GM12891 (cell line): ENCODE results near the gene SFI1.

ENCODE experiments used
- POLR2A ChIP-seq: IDR thresholded peaks from 2 replicates; pipeline ENCODE4 v1.6.1; 2011; ENCODE audit warnings: low read depth, low read length, control low read depth
- TAF1 ChIP-seq: IDR thresholded peaks from 2 replicates; pipeline ENCODE4 v1.6.1; 2011; ENCODE audit warnings: low read depth, low read length, control low read depth

DNA sequence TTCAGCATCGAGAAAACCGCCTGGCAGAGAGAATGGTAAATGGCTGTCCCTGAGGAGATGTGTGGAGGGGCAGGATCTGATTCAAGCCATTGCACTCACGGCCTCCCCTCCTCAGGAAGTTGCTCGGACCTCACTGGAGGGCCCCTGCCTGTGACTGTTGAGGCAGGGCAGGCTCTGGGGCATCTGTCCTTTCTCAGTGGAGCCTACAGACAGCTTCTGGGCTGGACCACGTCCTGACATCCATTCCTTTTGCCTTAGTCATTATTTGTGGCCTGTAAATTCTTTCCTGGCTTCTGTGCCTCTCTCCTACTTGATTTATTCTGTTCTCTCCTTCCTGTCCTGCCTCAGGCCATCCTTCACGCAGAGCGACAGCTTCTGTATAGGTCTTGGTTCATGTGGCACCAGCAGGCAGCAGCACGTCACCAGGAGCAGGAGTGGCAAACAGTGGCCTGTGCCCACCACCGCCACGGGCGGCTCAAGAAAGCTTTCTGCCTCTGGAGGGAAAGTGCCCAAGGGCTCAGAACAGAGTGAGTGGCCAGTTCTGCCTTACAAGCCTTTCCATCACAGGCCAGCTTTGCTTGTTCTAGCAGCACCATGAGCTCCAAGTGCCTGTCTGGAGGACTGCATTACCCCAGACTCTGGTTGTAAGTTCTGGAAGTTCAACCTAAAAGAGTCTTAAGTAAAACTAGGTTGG lies 106.1 kb downstream of the SFI1 start:
- TF ChIP-seq TAF1 (no peak), POLR2A (no peak)
